ENCODE results near the gene FHOD3. TPM values are rescaled to one million over a fixed set of nuclear protein-coding genes. Genes with fewer than 3 reads are reported as not detected.
A peak's percentile ranks its signal among the peaks of the same experiment; 100 is the strongest.

The FHOD3 gene
- total and polyA plus RNA-seq, 2 experiments from 2014 or later, result 2.7 to 8.7 TPM

GRCh38 chr18:36660311-36660710, 362.8 kb downstream of the FHOD3 start (continued):
- TF ChIP-seq ZNF462 (CRISPR knock-in tag; IDR thresholded peaks at IDR 0.05), result no peak

- no peaks in the 10 kb centered on the region for H3K36me3 Mint-ChIP-seq (ENCODE audit: low read depth)
- H4K20me1 ChIP-seq (replicated peaks; ENCODE audit: insufficient read depth), result no peaks in the 10 kb centered on the region
These were observed 364.5 kb downstream of the FHOD3 start for GRCh38 chr18:36661999-36662398.

More at GRCh38 chr18:36661999-36662398, 364.5 kb downstream of the FHOD3 start:
- Histone ChIP-seq H3K27me3 (ENCODE audit: insufficient read depth) (no peaks in the 10 kb centered on the region), H3K27ac (ENCODE audit: low read depth) (no peak overlapping the region), H2AFZ (no peak overlapping the region), H3K4me2 (no peak overlapping the region), H3K36me3 (ENCODE audit: insufficient read depth) (no peaks in the 10 kb centered on the region), H3K4me1 (ENCODE audit: insufficient read depth) (no peaks in the 10 kb centered on the region), H3K4me3 (no peak overlapping the region), H3K79me2 (replicated peaks; ENCODE audit: insufficient read depth) (no peaks in the 10 kb centered on the region), H3F3A (replicated peaks; ENCODE audit: low read depth) (no peaks in the 10 kb centered on the region), H3K9me2 (ENCODE audit: insufficient read depth) (no peaks in the 10 kb centered on the region)
- Mint-ChIP-seq H3K27me3 (ENCODE audit: insufficient read depth, low read depth, poor library complexity) (no peaks in the 10 kb centered on the region), H3K4me1 (no peaks in the 10 kb centered on the region), H3K27ac (no peak overlapping the region), H3K9me3 (no peaks in the 10 kb centered on the region), H3K4me3 (no peak overlapping the region)
- peak; percentile 96 for ATAC-seq
- TF ChIP-seq CTCF (conservative IDR thresholded peaks at IDR 0.05; ENCODE audit: low read depth in 2 of 2), result peak; percentile 54 to 86
- TF ChIP-seq ZNF114 (CRISPR knock-in tag; IDR thresholded peaks at IDR 0.05), result no peak
- TF ChIP-seq EZH2phosphoT487 (IDR thresholded peaks at IDR 0.05; ENCODE audit: unreplicated experiment), result no peak
- TF ChIP-seq ETS1 (IDR thresholded peaks at IDR 0.05), result no peak
- peak; percentile 75 for DNase-seq (ENCODE audit: low spot score)
